GM04503 (cell line): Measurements from ENCODE around the gene SCART1.
A peak's percentile ranks its signal among the peaks of the same experiment; 100 is the strongest.
"Not testable (repeated sequence)": the region's sequence is repeated elsewhere in the genome, so short reads cannot be mapped to it uniquely, and the experiment has no call there.

Source experiments
- DNase-seq: peaks from one replicate; pipeline ENCODE4 v3.0.0-alpha.2; 2012; ENCODE audit warnings: low read depth

Gene SCART1

GRCh38 chr10:133453516-133454203, at the start of gene SCART1:
Gene SCART1, plus strand, starts transcription at chr10:133453945. Its CDS starts 53 bp downstream, at chr10:133453998.
- DNase-seq = no peak

DNA sequence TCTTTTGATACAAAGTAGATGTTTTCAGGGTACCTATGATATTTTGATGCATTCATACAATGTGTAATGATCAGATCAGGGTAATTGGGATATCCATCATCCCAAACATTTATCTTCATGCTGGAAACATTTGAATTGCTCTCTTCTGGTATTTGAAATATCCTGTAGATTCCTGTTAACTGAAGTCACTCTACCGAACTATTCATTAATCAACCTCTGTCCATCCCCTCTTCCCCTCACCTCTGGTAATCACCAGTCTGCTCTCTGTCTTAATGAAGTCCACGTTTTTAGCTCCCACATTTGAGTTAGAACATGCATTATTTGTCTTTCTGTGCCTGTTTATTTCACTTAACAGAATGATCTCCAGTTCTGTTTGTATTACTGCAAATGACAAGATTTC, 48.5 kb upstream of the SCART1 start:
- DNase-seq = no peak

DNA sequence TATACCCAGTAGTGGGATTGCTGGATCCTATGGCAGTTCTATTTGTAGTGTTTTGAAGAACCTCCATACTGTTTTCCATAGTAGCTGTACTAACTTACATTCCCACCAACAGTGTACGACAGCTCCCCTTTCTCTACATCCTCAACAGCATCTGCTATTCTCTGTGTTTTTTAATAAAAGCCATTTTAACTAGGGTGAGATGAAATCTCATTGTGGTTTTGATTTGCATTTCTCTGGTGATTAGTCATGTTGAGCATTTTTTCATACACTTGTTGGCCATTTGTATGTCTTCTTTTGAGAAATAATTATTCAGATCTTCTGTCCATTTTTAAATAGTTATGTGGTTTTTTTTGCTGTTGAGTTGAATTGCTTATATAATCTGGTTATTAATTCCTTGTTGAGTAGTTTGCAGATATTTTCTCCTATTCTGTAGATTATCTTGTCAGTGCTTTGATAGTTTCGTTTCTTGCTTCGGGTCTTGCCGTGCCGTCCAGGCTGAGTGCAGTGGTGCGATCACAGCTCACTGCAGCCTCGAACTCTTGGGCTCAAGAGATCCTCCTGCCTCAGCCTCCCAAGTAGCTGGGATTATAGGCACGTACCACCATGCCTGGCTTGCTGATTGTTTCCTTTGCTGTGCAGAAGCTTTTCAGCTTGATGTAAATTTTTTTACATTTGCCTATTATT, 47.8 kb upstream of the SCART1 start:
- peak; percentile 16 for DNase-seq

DNA sequence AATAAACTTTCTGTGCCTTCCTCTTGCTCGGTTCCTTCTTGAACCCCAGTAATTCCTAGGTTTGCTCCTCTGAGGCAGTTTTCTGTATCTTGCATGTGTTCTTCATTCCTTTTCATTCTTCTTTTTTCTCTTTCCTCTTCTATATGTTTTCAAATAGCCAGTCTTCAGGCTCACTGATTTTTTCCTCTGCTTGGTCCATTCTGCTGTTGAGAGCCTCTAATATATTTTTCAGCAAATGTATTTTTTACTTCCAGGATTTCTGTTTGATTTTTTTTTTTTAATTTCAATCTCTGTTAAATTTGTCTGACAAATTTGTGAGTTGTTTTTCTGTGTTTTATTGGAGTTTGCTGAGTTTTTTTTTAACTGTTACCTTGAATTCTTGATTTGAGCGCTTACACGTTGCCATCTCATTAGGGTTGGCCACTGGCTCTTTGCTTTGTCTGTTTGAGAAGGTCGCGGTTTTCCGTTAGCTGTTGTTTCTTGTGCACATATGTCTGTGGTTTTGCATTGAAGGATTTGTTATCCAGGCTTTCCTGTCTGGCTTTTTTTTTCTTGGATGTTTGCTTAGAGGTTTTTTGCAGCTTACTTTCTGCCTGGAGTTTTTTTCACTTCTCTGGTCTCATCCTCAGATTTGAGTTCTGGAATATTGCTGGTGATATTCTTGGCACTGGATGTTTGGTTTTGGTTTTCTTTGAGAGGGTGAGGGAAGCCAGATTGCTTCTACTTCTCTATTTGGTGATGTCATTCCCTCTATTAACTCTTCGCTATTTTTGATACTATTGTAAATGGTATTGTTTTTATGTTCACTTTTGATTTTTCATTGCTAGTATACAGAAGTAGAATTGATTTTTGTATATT, 42.0 kb upstream of the SCART1 start:
- no peak for DNase-seq

GRCh38 chr10:133412381-133412711, 41.4 kb upstream of the SCART1 start:
- no peak for DNase-seq

- DNase-seq = not testable (repeated sequence)
Measured at GRCh38 chr10:133414401-133414800, 39.3 kb upstream of the SCART1 start.

DNA sequence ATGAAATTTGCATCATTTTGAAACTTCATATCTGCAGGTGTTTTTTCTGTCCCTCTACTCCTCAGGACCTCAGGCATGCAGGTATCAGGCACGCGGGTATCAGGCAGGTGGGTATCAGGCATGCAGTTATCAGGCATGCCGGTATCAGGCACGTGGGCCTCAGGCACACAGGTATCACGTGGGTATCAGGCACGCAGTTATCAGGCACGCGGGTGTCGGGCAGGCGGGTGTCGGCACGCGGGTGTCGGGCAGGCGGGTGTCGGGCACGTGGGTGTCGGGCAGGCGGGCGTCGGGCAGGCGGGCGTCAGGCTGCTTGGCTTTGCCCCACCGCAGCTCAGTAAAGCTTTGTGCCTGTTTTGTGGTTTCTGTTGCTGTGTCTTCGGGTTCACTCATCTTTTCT, 38.0 kb upstream of the SCART1 start:
- no peak for DNase-seq

- DNase-seq = no peak
Measured at GRCh38 chr10:133418289-133418993, 35.3 kb upstream of the SCART1 start.

DNA sequence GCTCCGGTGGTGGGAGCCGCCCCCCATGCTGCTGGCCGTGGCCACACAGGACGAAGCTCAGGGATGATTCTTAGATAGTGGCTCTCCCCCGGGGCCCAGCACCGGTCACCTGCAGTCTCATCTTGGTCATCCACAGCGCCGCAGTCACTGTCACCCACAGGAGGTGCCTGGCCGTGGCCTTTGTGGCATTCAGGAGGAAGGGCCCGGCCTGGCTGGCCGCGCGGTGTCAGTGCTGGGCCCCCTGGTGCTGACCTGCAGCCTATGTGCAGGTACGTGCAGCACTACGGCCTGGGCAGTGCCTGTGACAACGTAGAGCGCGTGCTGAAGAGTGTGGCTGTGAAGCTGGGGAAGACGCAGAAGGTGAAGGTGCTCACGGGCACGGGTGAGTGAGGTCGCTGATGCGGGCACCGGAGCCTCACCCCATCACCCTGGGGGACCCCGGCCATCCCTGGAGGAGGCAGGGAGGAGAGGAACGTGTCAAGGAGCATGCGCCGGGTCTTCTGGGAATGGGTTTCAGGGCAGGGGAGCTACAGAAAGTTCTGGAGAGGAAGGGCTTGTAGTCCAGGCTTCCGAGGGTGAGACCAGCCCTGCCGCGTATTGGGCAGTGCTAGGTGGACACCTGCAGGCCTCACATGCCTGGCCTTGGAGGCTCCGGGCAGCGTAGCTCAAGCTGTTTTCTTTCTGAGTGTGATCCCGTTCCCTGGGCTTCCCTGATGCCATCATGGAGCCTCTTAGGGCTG, 34.4 kb upstream of the SCART1 start:
- DNase-seq = no peak

DNA sequence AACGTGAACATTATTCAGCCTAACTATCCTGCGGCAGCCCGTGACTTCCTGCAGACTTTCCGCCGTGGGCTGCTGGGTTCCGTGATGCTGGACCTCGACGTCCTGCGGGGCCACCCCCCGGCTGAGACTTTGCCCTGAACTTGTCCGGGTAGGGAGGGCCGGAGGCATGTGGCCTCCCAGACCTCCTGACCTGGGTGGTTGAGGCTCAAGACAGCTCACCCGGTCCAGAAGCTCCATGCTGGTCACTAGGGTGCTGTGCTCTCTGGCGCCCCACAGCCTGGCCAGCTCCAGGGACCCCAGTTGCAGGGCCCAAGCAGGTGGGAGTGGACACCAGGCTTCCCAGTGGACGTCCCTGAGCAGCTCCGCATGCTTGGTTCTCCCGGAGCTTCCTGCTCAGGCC, 33.7 kb upstream of the SCART1 start:
- no peak for DNase-seq

DNA sequence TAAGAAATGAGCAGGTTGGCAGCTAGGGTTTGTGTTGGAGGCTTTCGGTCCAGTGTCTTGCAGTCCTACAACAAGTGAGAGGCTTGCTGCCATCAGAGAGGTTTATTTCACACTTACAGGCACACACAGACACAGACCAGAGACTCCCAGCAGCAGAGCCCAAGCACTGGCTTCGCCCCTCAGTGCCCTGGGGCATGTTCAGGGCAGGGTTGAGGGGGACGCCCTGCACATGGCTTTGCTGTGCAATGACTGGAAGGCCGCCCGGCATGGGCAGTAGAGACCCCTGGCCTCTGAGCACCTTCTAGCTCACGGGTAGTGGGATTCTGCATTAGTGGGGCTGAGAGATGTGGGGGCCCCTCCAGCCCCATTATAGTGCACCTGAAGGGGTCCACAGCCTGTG, 33.2 kb upstream of the SCART1 start:
- DNase-seq = no peak

- DNase-seq = no peak
Measured at GRCh38 chr10:133421336-133422222, 32.2 kb upstream of the SCART1 start.

- no peak for DNase-seq
Measured at GRCh38 chr10:133422223-133422806, 31.4 kb upstream of the SCART1 start.

GRCh38 chr10:133422807-133423771, 30.7 kb upstream of the SCART1 start:
- no peak for DNase-seq

DNA sequence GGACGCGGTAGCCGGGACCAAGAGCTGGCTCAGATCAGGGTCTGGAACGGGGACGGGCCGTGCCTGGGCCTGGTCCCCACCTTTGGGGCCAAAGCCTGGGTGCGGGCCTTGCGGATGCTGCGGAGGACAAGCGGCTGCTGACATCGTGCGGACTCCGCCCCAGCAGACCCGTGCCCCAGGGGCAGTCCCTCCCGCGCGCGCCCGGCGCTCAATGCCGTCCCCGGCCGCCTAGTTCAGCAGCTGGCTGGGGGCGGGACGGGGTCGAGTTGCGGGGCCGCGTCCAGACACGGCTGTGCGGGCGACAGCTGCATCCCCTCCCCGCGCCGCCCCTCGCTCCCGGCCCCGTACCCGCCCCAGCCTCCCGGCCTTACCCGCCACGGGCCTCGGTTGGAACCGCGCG, 29.6 kb upstream of the SCART1 start:
- DNase-seq = not testable (repeated sequence)

DNA sequence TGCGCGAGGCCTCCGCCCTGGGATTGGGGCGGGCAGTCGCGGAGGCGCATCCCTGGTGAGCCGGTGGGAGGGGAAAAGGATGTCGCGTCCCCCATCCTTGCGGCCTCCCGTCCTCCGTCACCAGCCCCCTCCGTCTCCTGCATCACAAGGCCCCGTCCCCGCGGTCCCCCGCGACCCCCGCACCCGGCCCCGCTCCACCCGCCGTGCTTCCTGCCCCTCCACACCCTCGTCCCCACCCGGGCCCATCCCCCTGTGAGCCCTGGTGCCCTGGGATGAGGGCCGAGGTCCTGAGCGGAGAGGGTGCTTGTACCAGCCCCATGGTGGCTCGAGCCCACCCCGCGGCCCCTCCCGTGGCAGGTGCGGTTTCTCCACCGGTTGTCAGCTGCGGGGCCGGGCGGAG, 29.1 kb upstream of the SCART1 start, which contains the start of gene SPRN:
Gene SPRN (minus strand): TSS at position 25 of the 400 bp plus-strand sequence. CDS start 944 bp downstream, outside the sequence.
- not testable (repeated sequence) for DNase-seq

GRCh38 chr10:133429571-133429970, 24.2 kb upstream of the SCART1 start:
- DNase-seq = not testable (repeated sequence)

DNA sequence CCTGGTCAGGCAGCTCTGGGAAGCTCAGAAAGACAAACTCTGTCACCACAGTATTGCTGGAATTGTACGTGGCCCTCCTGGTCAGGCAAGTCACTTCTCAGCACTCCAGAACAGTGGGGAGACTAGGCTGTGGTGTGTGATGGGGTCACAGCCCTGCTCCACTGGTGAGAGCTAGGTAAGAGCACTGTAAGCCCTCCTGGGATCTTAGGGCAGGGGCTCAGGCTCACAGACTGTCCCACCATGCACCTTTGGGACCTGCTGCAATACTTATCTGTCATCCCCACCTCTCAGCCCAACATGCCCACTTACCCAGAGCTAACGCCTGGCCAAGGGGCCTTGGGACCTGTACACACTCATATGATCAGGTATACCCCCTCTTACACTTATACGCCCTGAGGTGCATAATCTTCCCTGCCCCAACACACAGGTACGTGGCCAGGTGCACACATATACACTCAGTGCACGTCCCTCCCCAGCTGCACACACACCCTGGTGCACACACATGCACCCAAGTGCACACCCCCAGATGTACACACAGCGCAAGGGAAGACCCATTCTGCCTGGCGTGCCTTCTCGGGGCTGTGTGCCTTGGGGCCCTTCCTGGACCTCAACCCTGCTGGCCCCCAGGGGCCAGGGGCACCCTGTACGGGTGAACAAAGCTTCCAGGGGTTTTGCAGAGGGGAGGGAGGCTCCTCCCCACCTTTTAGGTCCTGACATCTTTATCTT, 21.7 kb upstream of the SCART1 start:
- DNase-seq = not testable (repeated sequence)
